HepG2 (cell line): ENCODE measurements around the gene VPS11. TPM values are rescaled to one million over a fixed set of nuclear protein-coding genes. Genes with fewer than 3 reads are reported as not detected.

Source experiments
- CBX5 ChIP-seq: sonication (generic); formaldehyde crosslinking; IDR thresholded peaks from 2 replicates; pipeline ENCODE4 v1.4.0; 2020; ENCODE audit warnings: missing genetic modification reagents, borderline replicate concordance
- DMAP1 ChIP-seq: IDR thresholded peaks from 2 replicates; pipeline ENCODE4 v1.6.1; 2016
- E2F1 ChIP-seq: sonication (generic); formaldehyde crosslinking; IDR thresholded peaks from 2 replicates; pipeline ENCODE4 v1.5.0; 2020; ENCODE audit warnings: missing genetic modification reagents
- FOXA3 ChIP-seq: IDR thresholded peaks from 2 replicates; pipeline ENCODE4 v1.6.1; 2016; ENCODE audit warnings: missing genetic modification reagents, missing compliant biosample characterization
- FOXC1 ChIP-seq: sonication (generic); formaldehyde crosslinking; IDR thresholded peaks from 2 replicates; pipeline ENCODE4 v1.8.0; 2022; ENCODE audit warnings: mild to moderate bottlenecking, missing genetic modification reagents, borderline replicate concordance
- GTF2F1 ChIP-seq: fragments of 150-350 bp; IDR thresholded peaks from 2 replicates; pipeline ENCODE4 v1.6.1; 2014; ENCODE audit warnings: low read length
- MED1 ChIP-seq: sonication (generic); formaldehyde crosslinking; IDR thresholded peaks from 2 replicates; pipeline ENCODE4 v1.4.0; 2020; ENCODE audit warnings: missing genetic modification reagents
- MIER2 ChIP-seq: IDR thresholded peaks from 2 replicates; pipeline ENCODE4 v1.6.1; 2016; ENCODE audit warnings: missing biosample characterization, missing genetic modification reagents
- MYPOP ChIP-seq: sonication (generic); formaldehyde crosslinking; IDR thresholded peaks from 2 replicates; pipeline ENCODE4 v1.8.1; 2023; ENCODE audit warnings: mild to moderate bottlenecking, moderate library complexity, missing genetic modification reagents
- NONO ChIP-seq, 2 experiments: fragments of 450-650 bp in 1 of 2; sonication (generic) in 1 of 2; formaldehyde crosslinking in 1 of 2; IDR thresholded peaks in 1 of 2; conservative IDR thresholded peaks in 1 of 2; 2 replicates each; pipeline versions ENCODE4 v1.6.1 to v1.8.0; 2017 to 2022; ENCODE audit warnings: mild to moderate bottlenecking in 1 of 2, missing genetic modification reagents in 1 of 2, moderate library complexity in 1 of 2
- RELA ChIP-seq: sonication (generic); formaldehyde crosslinking; IDR thresholded peaks from 2 replicates; pipeline ENCODE4 v1.4.0; 2020; ENCODE audit warnings: missing genetic modification reagents
- SMYD3 ChIP-seq: sonication (generic); formaldehyde crosslinking; IDR thresholded peaks from 2 replicates; pipeline ENCODE4 v1.8.1; 2023; ENCODE audit warnings: mild to moderate bottlenecking, missing genetic modification reagents
- SNAPC5 ChIP-seq: sonication (generic); formaldehyde crosslinking; IDR thresholded peaks from 2 replicates; pipeline ENCODE4 v1.8.1; 2023; ENCODE audit warnings: mild to moderate bottlenecking, missing genetic modification reagents, borderline replicate concordance
- TAF15 ChIP-seq: fragments of 200-400 bp; formaldehyde crosslinking; IDR thresholded peaks from one replicate; pipeline ENCODE4 v1.6.1; 2018; ENCODE audit warnings: mild to moderate bottlenecking, low read depth, low read length; ENCODE audit not compliant: poor library complexity, severe bottlenecking
- TIGD3 ChIP-seq: sonication (generic); formaldehyde crosslinking; IDR thresholded peaks from 2 replicates; pipeline ENCODE4 v1.5.1; 2020; ENCODE audit warnings: mild to moderate bottlenecking, missing genetic modification reagents, borderline replicate concordance
- ZBTB3 ChIP-seq: sonication (generic); formaldehyde crosslinking; IDR thresholded peaks from 2 replicates; pipeline ENCODE4 v1.4.0; 2020; ENCODE audit warnings: low read depth, mild to moderate bottlenecking, moderate library complexity, missing genetic modification reagents, borderline replicate concordance
- ZKSCAN5 ChIP-seq: sonication (generic); formaldehyde crosslinking; IDR thresholded peaks from 2 replicates; pipeline ENCODE4 v1.5.1; 2020; ENCODE audit warnings: mild to moderate bottlenecking, missing genetic modification reagents
- ZNF101 ChIP-seq: sonication (generic); formaldehyde crosslinking; IDR thresholded peaks from 2 replicates; pipeline ENCODE4 v1.4.0; 2020; ENCODE audit warnings: mild to moderate bottlenecking, low read depth, missing genetic modification reagents, borderline replicate concordance
- ZNF124 ChIP-seq: sonication (generic); formaldehyde crosslinking; IDR thresholded peaks from 2 replicates; pipeline ENCODE4 v1.4.0; 2020; ENCODE audit warnings: missing genetic modification reagents
- ZNF18 ChIP-seq: sonication (generic); formaldehyde crosslinking; IDR thresholded peaks from 2 replicates; pipeline ENCODE4 v1.8.0; 2022; ENCODE audit warnings: mild to moderate bottlenecking, missing genetic modification reagents; ENCODE audit not compliant: insufficient replicate concordance
- ZNF446 ChIP-seq: sonication (generic); formaldehyde crosslinking; IDR thresholded peaks from 2 replicates; pipeline ENCODE4 v1.5.0; 2020; ENCODE audit warnings: mild to moderate bottlenecking, missing genetic modification reagents
- ZNF546 ChIP-seq: sonication (generic); formaldehyde crosslinking; conservative IDR thresholded peaks from 2 replicates; pipeline ENCODE4 v1.8.1; 2023; ENCODE audit warnings: mild to moderate bottlenecking, missing genetic modification reagents
- ZNF547 ChIP-seq: sonication (generic); formaldehyde crosslinking; IDR thresholded peaks from 2 replicates; pipeline ENCODE4 v1.5.1; 2020; ENCODE audit warnings: mild to moderate bottlenecking, missing genetic modification reagents
- ZNF615 ChIP-seq: sonication (generic); formaldehyde crosslinking; IDR thresholded peaks from 2 replicates; pipeline ENCODE4 v1.5.0; 2020; ENCODE audit warnings: mild to moderate bottlenecking, missing genetic modification reagents, borderline replicate concordance
- ZNF652 ChIP-seq: IDR thresholded peaks from 2 replicates; pipeline ENCODE4 v1.6.1; 2016; ENCODE audit warnings: low read depth, borderline replicate concordance
- polyA plus RNA-seq, 8 experiments: library from polyadenylated mRNA; depleted of rRNA in 3 of 8; stranded (reverse) in 7 of 8; unstranded in 1 of 8; fragments of >200 nt; fragmentation: Illumina TruSeq in 4 of 8; extraction: Trizol in 4 of 8; gene quantifications; 2 replicates each; pipeline versions ENCODE4 v1.2.1 to v1.2.3, GENCODE V29; 2011 to 2016; ENCODE audit warnings: low read depth in 4 of 8, missing spikeins in 1 of 8, mixed read lengths in 1 of 8; ENCODE audit not compliant: insufficient read depth in 1 of 8
- total RNA-seq, 5 experiments: library from RNA; depleted of rRNA; stranded (reverse); fragments of >200 nt; fragmentation: Illumina TruSeq; extraction: Trizol; gene quantifications; 2 replicates each; pipeline ENCODE4 v1.2.3, GENCODE V29; 2016; ENCODE audit warnings: low read depth in 1 of 5

VPS11 gene
- total and polyA plus RNA-seq, 2 of the 13 experiments (the other 11 are each of a cell fraction or from before 2014, with no cell fraction given): 13.7 to 21.6 TPM

GRCh38 chr11:119067371-119068222 is at the start of gene VPS11 (continued):
- TF ChIP-seq ZNF615 (no peak), MED1 (CRISPR knock-in tag) (peak; percentile 60), TAF15 (no peak), MYPOP (peak; percentile 31; the same call in 1 of the 2 replicates), TIGD3 (CRISPR knock-in tag) (no peak), ZBTB3 (CRISPR knock-in tag) (no peak), ZNF124 (0 out of 2 replicates have a peak, but pooled peaks have one; percentile 74), ZNF652 (CRISPR knock-in tag) (no peak), ZNF547 (CRISPR knock-in tag) (no peak), ZNF101 (CRISPR knock-in tag) (no peak), NONO (IDR thresholded peaks at IDR 0.05) (no peak), NONO (CRISPR knock-in tag; conservative IDR thresholded peaks at IDR 0.05) (peak; percentile 16; the same call in 1 of the 2 replicates), E2F1 (CRISPR knock-in tag) (no peak), ZNF18 (CRISPR knock-in tag) (no peak), ZNF446 (CRISPR knock-in tag) (no peak), RELA (CRISPR knock-in tag) (peak; percentile 37; the same call in 1 of the 2 replicates), FOXC1 (CRISPR knock-in tag) (no peak; the same call in 1 of the 2 replicates), CBX5 (CRISPR knock-in tag) (peak; percentile 86), SMYD3 (CRISPR knock-in tag) (0 out of 2 replicates have a peak, but pooled peaks have one; percentile 43), GTF2F1 (no peak), SNAPC5 (no peak), MIER2 (no peak), ZKSCAN5 (CRISPR knock-in tag) (no peak), ZNF546 (no peak), DMAP1 (peak; percentile 81; the same call in 1 of the 2 replicates), FOXA3 (CRISPR knock-in tag) (peak; percentile 51)
